Esophagus (tissue), 2 donors: ENCODE measurements around the gene PILRA. TPM values are rescaled to one million over a fixed set of nuclear protein-coding genes. Genes with fewer than 3 reads are reported as not detected.

Experiments used
- H3K27ac ChIP-seq, 2 donors: one replicate each; pipeline ENCODE4 v1.5.1; 2013; ENCODE audit warnings: low read depth in 2 of 2, mild to moderate bottlenecking in 2 of 2, inconsistent platforms in 1 of 2, low read length in 1 of 2, moderate library complexity in 1 of 2
- H3K27me3 ChIP-seq, 2 donors: one replicate each; pipeline ENCODE4 v1.6.1; 2013; ENCODE audit warnings: low read length in 2 of 2, control low read depth in 1 of 2, mild to moderate bottlenecking in 1 of 2; ENCODE audit not compliant: insufficient read depth in 2 of 2, control insufficient read depth in 1 of 2
- H3K36me3 ChIP-seq, 2 donors: one replicate each; pipeline ENCODE4 v1.6.1; 2013; ENCODE audit warnings: low read length in 1 of 2; ENCODE audit not compliant: control insufficient read depth in 2 of 2, insufficient read depth in 2 of 2
- H3K4me1 ChIP-seq, 2 donors: one replicate each; pipeline ENCODE4 v1.6.1; 2013; ENCODE audit warnings: low read length in 1 of 2; ENCODE audit not compliant: control insufficient read depth in 2 of 2, insufficient read depth in 2 of 2
- H3K4me3 ChIP-seq, 2 donors: one replicate each; pipeline ENCODE4 v1.5.1; 2013; ENCODE audit warnings: low read length in 2 of 2, mild to moderate bottlenecking in 2 of 2, low read depth in 1 of 2, moderate library complexity in 1 of 2
- H3K9me3 ChIP-seq, 2 donors: one replicate each; pipeline ENCODE4 v1.6.1; 2013; ENCODE audit warnings: mild to moderate bottlenecking in 2 of 2, low read depth in 1 of 2, low read length in 1 of 2, moderate library complexity in 1 of 2; ENCODE audit not compliant: control insufficient read depth in 2 of 2, insufficient read depth in 1 of 2
- WGBS, 2 donors: extraction: QIAGEN DNeasy Blood & Tissue Kit; methylation state at CpG; one replicate each; pipeline ENCODE4 v1.1.7; 2013; 5-methylcytosine and 5-hydroxymethylcytosine counted together
- polyA plus RNA-seq, 2 donors: library from polyadenylated mRNA; stranded (reverse); fragments of 200-250 nt; gene quantifications; one replicate each; pipeline ENCODE4 v1.2.3, GENCODE V29; 2013
- donor health status: healthy with polysubstance abuse.
- donor health status: Bipolar disorder and iron deficiency.

PILRA gene
- polyA plus RNA-seq, 2 donors, result 0.85 to 1.7 TPM

GRCh38 chr7:100400656-100401055 is 27.4 kb downstream of the PILRA start:
- H3K27me3 ChIP-seq, result no peaks in the 10 kb centered on the region
- WGBS, 2 donors, result 81 to 88% methylated on average over 11 of the region's 11 CpGs
- no peaks in the 10 kb centered on the region for H3K36me3 ChIP-seq
- no peaks in the 10 kb centered on the region for H3K9me3 ChIP-seq
- H3K4me1 ChIP-seq, result peaks cover 0 to 3% of the 10 kb centered on the region in 2 donors
- no peak overlapping the region for H3K27ac ChIP-seq
- H3K4me3 ChIP-seq, result no peak overlapping the region

- 82 to 84% methylated on average over 5 of the region's 5 CpGs for WGBS, 2 donors
- H3K4me3 ChIP-seq, result no peak overlapping the region
- no peaks in the 10 kb centered on the region for H3K27me3 ChIP-seq
- H3K36me3 ChIP-seq, result no peaks in the 10 kb centered on the region
- H3K27ac ChIP-seq, result no peak overlapping the region
- H3K4me1 ChIP-seq, result peaks cover 0 to 3% of the 10 kb centered on the region in 2 donors
- H3K9me3 ChIP-seq, result no peaks in the 10 kb centered on the region
These were observed 28.5 kb downstream of the PILRA start for GRCh38 chr7:100401811-100402210.

GRCh38 chr7:100402241-100402640 is 29.0 kb downstream of the PILRA start:
- no peaks in the 10 kb centered on the region for H3K36me3 ChIP-seq
- H3K27ac ChIP-seq, result no peak overlapping the region
- WGBS, 2 donors, result 97 to 100% methylated on average over 2 of the region's 2 CpGs
- H3K4me3 ChIP-seq, result no peak overlapping the region
- peaks cover 0 to 1% of the 10 kb centered on the region in 2 donors for H3K4me1 ChIP-seq
- H3K9me3 ChIP-seq, result no peaks in the 10 kb centered on the region
- no peaks in the 10 kb centered on the region for H3K27me3 ChIP-seq

- Histone ChIP-seq H3K4me3 (no peak overlapping the region), H3K27ac (no peak overlapping the region), H3K36me3 (no peaks in the 10 kb centered on the region), H3K4me1 (no peaks in the 10 kb centered on the region), H3K9me3 (no peaks in the 10 kb centered on the region), H3K27me3 (no peaks in the 10 kb centered on the region)
- WGBS, 2 donors, result 50 to 52% methylated on average over 6 of the region's 6 CpGs
These were observed 33.5 kb downstream of the PILRA start for GRCh38 chr7:100406767-100407166.

GRCh38 chr7:100407285-100408180 is 34.2 kb downstream of the PILRA start:
- 55 to 58% methylated on average over 12 of the region's 12 CpGs for WGBS, 2 donors
- H3K9me3 ChIP-seq, result no peaks in the 10 kb centered on the region
- H3K4me1 ChIP-seq, result no peaks in the 10 kb centered on the region
- no peak overlapping the region for H3K27ac ChIP-seq
- no peaks in the 10 kb centered on the region for H3K27me3 ChIP-seq
- no peak overlapping the region for H3K4me3 ChIP-seq
- no peaks in the 10 kb centered on the region for H3K36me3 ChIP-seq

- Histone ChIP-seq H3K27me3 (no peaks in the 10 kb centered on the region), H3K36me3 (no peaks in the 10 kb centered on the region), H3K4me1 (no peaks in the 10 kb centered on the region), H3K9me3 (no peaks in the 10 kb centered on the region), H3K27ac (no peak overlapping the region), H3K4me3 (no peak overlapping the region)
- WGBS, 2 donors, result 93 to 97% methylated on average over 6 of the region's 6 CpGs
These were observed 37.8 kb downstream of the PILRA start for GRCh38 chr7:100411101-100411500.

GRCh38 chr7:100413346-100413745 is 40.1 kb downstream of the PILRA start:
- Histone ChIP-seq H3K27me3 (no peaks in the 10 kb centered on the region), H3K27ac (no peak overlapping the region), H3K4me1 (no peaks in the 10 kb centered on the region), H3K36me3 (no peaks in the 10 kb centered on the region), H3K9me3 (no peaks in the 10 kb centered on the region), H3K4me3 (no peak overlapping the region)

- H3K36me3 ChIP-seq, result no peaks in the 10 kb centered on the region
- no peaks in the 10 kb centered on the region for H3K4me1 ChIP-seq
- no peaks in the 10 kb centered on the region for H3K27me3 ChIP-seq
- no peak overlapping the region for H3K27ac ChIP-seq
- WGBS, 2 donors, result 69 to 85% methylated on average over 1 of the region's 1 CpG
- no peak overlapping the region for H3K4me3 ChIP-seq
- no peaks in the 10 kb centered on the region for H3K9me3 ChIP-seq
These were observed 40.6 kb downstream of the PILRA start for GRCh38 chr7:100413889-100414288.

GRCh38 chr7:100415448-100415847 is 42.2 kb downstream of the PILRA start:
- H3K9me3 ChIP-seq, result no peaks in the 10 kb centered on the region
- H3K4me3 ChIP-seq, result no peak overlapping the region
- H3K4me1 ChIP-seq, result no peaks in the 10 kb centered on the region
- H3K36me3 ChIP-seq, result no peaks in the 10 kb centered on the region
- WGBS, 2 donors, result 90 to 95% methylated on average over 5 of the region's 5 CpGs
- H3K27ac ChIP-seq, result no peak overlapping the region
- H3K27me3 ChIP-seq, result no peaks in the 10 kb centered on the region
